Sigmoid colon (tissue), 7 donors: Measurements from ENCODE around the gene ADAMTS17. TPM values are rescaled to one million over a fixed set of nuclear protein-coding genes. Genes with fewer than 3 reads are reported as not detected.

Experiments
- DNase-seq: peaks from one replicate; pipeline ENCODE4 v3.0.0-alpha.2; 2019
- H3K27ac ChIP-seq, 4 donors: fragments of 200-600 bp; sonication (generic); one replicate each; pipeline ENCODE4 v1.5.1; 2016 to 2019; ENCODE audit warnings: mild to moderate bottlenecking in 1 of 4
- H3K27me3 ChIP-seq, 3 donors: fragments of 200-600 bp; sonication (generic); one replicate each; pipeline ENCODE4 v1.5.1; 2019; ENCODE audit warnings: mild to moderate bottlenecking in 1 of 3
- H3K36me3 ChIP-seq, 4 donors: fragments of 200-600 bp; sonication (generic); one replicate each; pipeline ENCODE4 v1.5.1; 2016 to 2019
- H3K4me1 ChIP-seq, 4 donors: fragments of 200-600 bp; sonication (generic); one replicate each; pipeline ENCODE4 v1.5.1; 2017 to 2019
- H3K4me3 ChIP-seq, 4 donors: fragments of 200-600 bp; sonication (generic); one replicate each; pipeline ENCODE4 v1.5.1; 2017 to 2019; ENCODE audit warnings: mild to moderate bottlenecking in 2 of 4, moderate library complexity in 1 of 4
- H3K9me3 ChIP-seq, 4 donors: fragments of 200-600 bp in 3 of 4; sonication (generic) in 3 of 4; one replicate each; pipeline versions ENCODE4 v1.5.1 to v1.6.1; 2013 to 2019
- CTCF ChIP-seq, 4 experiments: fragments of 450-650 bp in 3 of 4; fragments of 200-600 bp in 1 of 4; IDR thresholded peaks; one replicate each; pipeline ENCODE4 v1.5.1; 2016 to 2019; ENCODE audit warnings: antibody characterized with exemption in 4 of 4, mild to moderate bottlenecking in 3 of 4, moderate library complexity in 2 of 4
- EP300 ChIP-seq, 4 donors: sonication (generic); formaldehyde crosslinking; IDR thresholded peaks; one replicate each; pipeline ENCODE4 v1.6.1; 2017; ENCODE audit warnings: antibody characterized with exemption in 4 of 4
- POLR2A ChIP-seq, 2 donors: fragments of 450-650 bp; IDR thresholded peaks; one replicate each; pipeline ENCODE4 v1.6.1; 2016; ENCODE audit warnings: antibody characterized with exemption in 2 of 2, mild to moderate bottlenecking in 2 of 2, moderate library complexity in 2 of 2
- POLR2AphosphoS5 ChIP-seq, 4 donors: sonication (generic); formaldehyde crosslinking; IDR thresholded peaks; one replicate each; pipeline ENCODE4 v1.6.1; 2017; ENCODE audit warnings: antibody characterized with exemption in 4 of 4
- WGBS, 2 donors: extraction: QIAGEN DNeasy Blood & Tissue Kit; methylation state at CpG; one replicate each; pipeline ENCODE4 v1.1.7; 2013; 5-methylcytosine and 5-hydroxymethylcytosine counted together
- intact Hi-C: fragments of 100-400 bp; cut with DNase I; formaldehyde crosslinking; loops from one replicate; pipeline ENCODE4 v1.15.1; 2023
- polyA plus RNA-seq, 3 donors: library from polyadenylated mRNA; stranded (reverse); fragments of 200-250 nt; gene quantifications; one replicate each; pipeline ENCODE4 v1.2.3, GENCODE V29; 2013
- total RNA-seq, 4 donors: library from RNA; depleted of rRNA; stranded (reverse); fragments of >200 nt; gene quantifications; one replicate each; pipeline ENCODE4 v1.1.0, GENCODE V29; 2016
- donor health status: healthy with polysubstance abuse.
- donor health status: Bipolar disorder and iron deficiency.
- donor health status: healthy.

ADAMTS17 gene
- total and polyA plus RNA-seq, 7 donors, result 0.46 to 3.6 (median 1.2) TPM

DNA sequence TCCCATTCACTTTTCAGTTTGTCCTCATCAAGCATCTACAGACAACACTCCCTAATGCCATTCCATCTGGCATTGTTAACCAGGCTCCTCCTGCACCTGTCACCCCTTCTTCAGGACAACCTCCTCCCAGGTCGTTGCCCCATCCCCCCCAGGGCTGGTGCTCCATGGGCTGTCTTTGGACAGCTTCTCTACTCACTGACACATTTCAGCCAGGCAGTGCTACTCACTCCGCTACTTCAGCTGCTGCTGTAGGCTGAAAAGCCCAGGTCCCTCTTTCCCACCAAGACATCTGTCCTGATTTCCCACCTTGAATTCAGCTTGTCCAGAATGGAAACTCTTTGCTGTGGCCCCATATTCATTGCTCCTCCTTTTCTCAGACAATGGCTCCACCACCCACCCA lies 61.9 kb downstream of the ADAMTS17 start:
- Histone ChIP-seq H3K4me1 (peaks cover 0 to 14% (median 3%) of the 10 kb centered on the region in 4 donors), H3K9me3 (no peaks in the 10 kb centered on the region), H3K27ac (no peak overlapping the region), H3K36me3 (no peaks in the 10 kb centered on the region), H3K27me3 (peaks cover 0 to 3% (median 0%) of the 10 kb centered on the region in 3 donors), H3K4me3 (no peak overlapping the region)
- intact Hi-C loops, result no loop called here
- no peak for DNase-seq
- 52 to 66% methylated on average over 2 of the region's 2 CpGs for WGBS, 2 donors
- TF ChIP-seq POLR2AphosphoS5 (IDR thresholded peaks at IDR 0.05) (no peak), EP300 (IDR thresholded peaks at IDR 0.05) (no peak), POLR2A (IDR thresholded peaks at IDR 0.05) (no peak), CTCF (IDR thresholded peaks at IDR 0.05) (no peak)

- 95% methylated on average over 7 of the region's 7 CpGs for WGBS, 2 donors
- H3K4me3 ChIP-seq, result no peak overlapping the region
These were observed 62.3 kb downstream of the ADAMTS17 start for GRCh38 chr15:100279446-100279845.

GRCh38 chr15:100278596-100279380 lies 63.0 kb downstream of the ADAMTS17 start:
- DNase-seq, result no peak
- intact Hi-C loops, result no loop called here

More at GRCh38 chr15:100279446-100279845, 62.3 kb downstream of the ADAMTS17 start:
- DNase-seq, result no peak
- Histone ChIP-seq H3K27me3 (peaks cover 0 to 3% (median 0%) of the 10 kb centered on the region in 3 donors), H3K4me1 (peaks cover 0 to 12% (median 1%) of the 10 kb centered on the region in 4 donors), H3K27ac (no peak overlapping the region), H3K9me3 (no peaks in the 10 kb centered on the region), H3K36me3 (no peaks in the 10 kb centered on the region)
- intact Hi-C loops, result no loop called here
- TF ChIP-seq CTCF (IDR thresholded peaks at IDR 0.05), result no peak
- TF ChIP-seq POLR2A (IDR thresholded peaks at IDR 0.05), result no peak
- no peak for TF ChIP-seq POLR2AphosphoS5 (IDR thresholded peaks at IDR 0.05)
- no peak for TF ChIP-seq EP300 (IDR thresholded peaks at IDR 0.05)

DNA sequence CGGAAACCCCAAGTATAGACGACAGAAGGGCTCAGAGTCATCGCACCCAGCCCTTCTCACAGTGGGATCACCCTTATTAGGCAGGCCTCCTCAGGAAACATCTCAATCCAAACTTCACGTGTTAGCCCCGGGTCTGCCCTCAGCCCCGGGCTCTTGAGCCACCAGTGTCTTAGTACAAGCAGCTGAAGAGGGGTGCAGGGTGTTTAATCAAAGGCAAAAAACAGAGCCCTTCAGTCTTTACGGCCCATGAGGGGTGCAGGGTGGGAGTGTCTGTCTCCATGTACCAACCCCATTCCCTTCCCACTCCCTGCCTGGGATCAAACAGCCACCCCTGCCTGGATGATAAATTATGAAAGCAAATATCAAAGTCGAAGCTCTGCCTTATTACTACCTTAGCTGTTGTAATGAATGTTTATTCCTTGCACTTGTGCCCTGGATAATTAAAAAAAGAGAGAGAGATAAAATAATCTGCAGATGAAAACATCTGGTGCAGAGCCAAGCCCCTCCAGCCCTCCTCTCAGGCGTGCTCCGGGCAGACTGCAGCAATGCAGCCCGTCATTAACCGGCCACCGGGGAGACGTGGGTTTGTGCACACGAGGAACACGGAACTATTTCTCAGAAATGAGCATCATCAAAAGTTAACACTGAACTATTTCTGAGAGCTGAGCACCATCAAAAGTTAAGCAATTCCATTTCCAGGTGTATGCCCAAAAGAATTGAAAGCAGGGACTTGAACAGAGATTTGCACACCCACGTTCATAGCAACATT lies 64.5 kb downstream of the ADAMTS17 start:
- Histone ChIP-seq H3K36me3 (no peaks in the 10 kb centered on the region), H3K9me3 (peaks cover 0 to 7% (median 0%) of the 10 kb centered on the region in 4 donors), H3K4me1 (peaks cover 0 to 12% (median 0%) of the 10 kb centered on the region in 4 donors), H3K4me3 (no peak overlapping the region), H3K27me3 (peaks cover 0 to 3% (median 0%) of the 10 kb centered on the region in 3 donors), H3K27ac (no peak overlapping the region)
- DNase-seq, result no peak
- TF ChIP-seq POLR2A (IDR thresholded peaks at IDR 0.05) (no peak), CTCF (IDR thresholded peaks at IDR 0.05) (no peak), POLR2AphosphoS5 (IDR thresholded peaks at IDR 0.05) (no peak), EP300 (IDR thresholded peaks at IDR 0.05) (no peak)
- intact Hi-C loops, result no loop called here
- WGBS, 2 donors, result 54 to 77% methylated on average over 17 of the region's 17 CpGs

More at GRCh38 chr15:100278596-100279380, 63.0 kb downstream of the ADAMTS17 start:
- no peak overlapping the region for H3K27ac ChIP-seq
- WGBS, 2 donors, result 79 to 92% methylated on average over 14 of the region's 14 CpGs
- no peak overlapping the region for H3K4me3 ChIP-seq
- peaks cover 0 to 12% (median 0%) of the 10 kb centered on the region in 4 donors for H3K4me1 ChIP-seq
- TF ChIP-seq EP300 (IDR thresholded peaks at IDR 0.05) (no peak), CTCF (IDR thresholded peaks at IDR 0.05) (no peak), POLR2A (IDR thresholded peaks at IDR 0.05) (no peak), POLR2AphosphoS5 (IDR thresholded peaks at IDR 0.05) (no peak)
- H3K36me3 ChIP-seq, result no peaks in the 10 kb centered on the region
- no peaks in the 10 kb centered on the region for H3K9me3 ChIP-seq
- peaks cover 0 to 3% (median 0%) of the 10 kb centered on the region in 3 donors for H3K27me3 ChIP-seq
